Neural cell (in vitro differentiated cells): ENCODE measurements around the gene THBD. TPM values are rescaled to one million over a fixed set of nuclear protein-coding genes. Genes with fewer than 3 reads are reported as not detected.

Experiments used
- H2AFZ ChIP-seq: fragments of 200-600, 300-800 bp; sonication (generic), shearing (Covaris generic); 2 replicates; pipeline ENCODE4 v1.6.0; 2014; ENCODE audit warnings: low read depth, mild to moderate bottlenecking, antibody characterized with exemption, low read length, moderate library complexity
- H3F3A ChIP-seq: fragments of 200-600 bp; shearing (Covaris generic); 2 replicates; pipeline ENCODE4 v1.6.1; 2016; ENCODE audit warnings: mild to moderate bottlenecking, moderate library complexity, mixed read lengths, antibody characterized with exemption, low read length; ENCODE audit not compliant: insufficient read depth, poor library complexity, severe bottlenecking
- H3K27ac ChIP-seq: fragments of 200-600, 300-800 bp; sonication (generic), shearing (Covaris generic); 2 replicates; pipeline ENCODE4 v1.5.1; 2014; ENCODE audit warnings: mild to moderate bottlenecking, low read length, moderate library complexity
- H3K27me3 ChIP-seq: fragments of 300-800, 200-600 bp; sonication (generic), shearing (Covaris generic); 2 replicates; pipeline ENCODE4 v1.6.0; 2014; ENCODE audit warnings: mild to moderate bottlenecking, low read depth, low read length, moderate library complexity; ENCODE audit not compliant: insufficient read depth
- H3K36me3 ChIP-seq: fragments of 300-800, 200-600 bp; sonication (generic), shearing (Covaris generic); 2 replicates; pipeline ENCODE4 v1.5.1; 2014; ENCODE audit warnings: mild to moderate bottlenecking, antibody characterized with exemption, low read length, moderate library complexity; ENCODE audit not compliant: insufficient read depth
- H3K4me2 ChIP-seq: fragments of 300-800, 200-600 bp; sonication (generic), shearing (Covaris generic); 2 replicates; pipeline ENCODE4 v1.6.0; 2014; ENCODE audit warnings: mild to moderate bottlenecking, low read length
- H3K4me3 ChIP-seq: fragments of 300-800, 200-600 bp; sonication (generic), shearing (Covaris generic); 2 replicates; pipeline ENCODE4 v1.5.1; 2014; ENCODE audit warnings: mild to moderate bottlenecking, low read length, moderate library complexity
- H3K79me2 ChIP-seq: fragments of 200-600 bp; shearing (Covaris generic); replicated peaks from 2 replicates; pipeline ENCODE4 v1.6.0; 2014; ENCODE audit warnings: mild to moderate bottlenecking, low read length, moderate library complexity; ENCODE audit not compliant: insufficient read depth
- H3K9ac ChIP-seq: fragments of 300-800, 200-600 bp; sonication (generic), shearing (Covaris generic); 2 replicates; pipeline ENCODE4 v1.6.1; 2016; ENCODE audit warnings: mild to moderate bottlenecking, low read length, mixed read lengths
- H3K9me2 ChIP-seq: fragments of 200-600 bp; shearing (Covaris generic); 2 replicates; pipeline ENCODE4 v1.6.1; 2016; ENCODE audit warnings: mild to moderate bottlenecking, low read length, mixed read lengths; ENCODE audit not compliant: insufficient read depth
- H3K9me3 ChIP-seq: fragments of 200-600, 300-800 bp; sonication (generic), shearing (Covaris generic); 2 replicates; pipeline ENCODE4 v1.6.1; 2016; ENCODE audit warnings: mild to moderate bottlenecking, mixed run types, low read length, moderate library complexity, mixed read lengths
- H4K20me1 ChIP-seq: fragments of 200-600 bp; shearing (Covaris generic); 2 replicates; pipeline ENCODE4 v1.6.1; 2016; ENCODE audit warnings: mild to moderate bottlenecking, mixed run types; ENCODE audit not compliant: insufficient read depth
- EP300 ChIP-seq: fragments of 450-650 bp; conservative IDR thresholded peaks from 2 replicates; pipeline ENCODE4 v1.6.1; 2014; ENCODE audit warnings: antibody characterized with exemption, mild to moderate bottlenecking, moderate library complexity; ENCODE audit not compliant: poor library complexity, severe bottlenecking
- EZH2 ChIP-seq: fragments of 200-600, 300-800 bp; shearing (Covaris generic), sonication (generic); IDR thresholded peaks from 2 replicates; pipeline ENCODE4 v1.6.1; 2014; ENCODE audit warnings: antibody characterized with exemption, low read length, borderline replicate concordance, mild to moderate bottlenecking; ENCODE audit not compliant: insufficient read depth, poor library complexity, severe bottlenecking
- MXI1 ChIP-seq: fragments of 450-650 bp; conservative IDR thresholded peaks from 2 replicates; pipeline ENCODE4 v1.6.1; 2014; ENCODE audit warnings: antibody characterized with exemption, mild to moderate bottlenecking; ENCODE audit not compliant: poor library complexity, severe bottlenecking
- POLR2AphosphoS5 ChIP-seq: IDR thresholded peaks from 2 replicates; pipeline ENCODE4 v1.6.1; 2012
- RAD21 ChIP-seq: fragments of 450-650 bp; conservative IDR thresholded peaks from 2 replicates; pipeline ENCODE4 v1.6.1; 2014; ENCODE audit warnings: antibody characterized with exemption, mild to moderate bottlenecking, moderate library complexity
- SMC3 ChIP-seq: fragments of 450-650 bp; conservative IDR thresholded peaks from 2 replicates; pipeline ENCODE4 v1.6.1; 2014; ENCODE audit warnings: antibody characterized with exemption, mild to moderate bottlenecking, moderate library complexity; ENCODE audit not compliant: poor library complexity
- TAF1 ChIP-seq: IDR thresholded peaks from 2 replicates; pipeline ENCODE4 v1.6.1; 2012; ENCODE audit warnings: low read depth
- polyA plus RNA-seq: library from polyadenylated mRNA; depleted of rRNA; stranded (reverse); fragments of >200 nt; gene quantifications from 2 replicates; pipeline ENCODE4 v1.2.3, GENCODE V29; 2014
- TF ChIP-seq, protein P1 (sequence below): fragments of 450-650 bp; IDR thresholded peaks from 2 replicates; pipeline ENCODE4 v1.5.1; 2014; ENCODE audit warnings: antibody characterized with exemption, mild to moderate bottlenecking, moderate library complexity; ENCODE audit not compliant: poor library complexity, severe bottlenecking
- TF ChIP-seq, protein P2 (sequence below): IDR thresholded peaks from 2 replicates; pipeline ENCODE4 v1.6.1; 2012; ENCODE audit warnings: borderline replicate concordance

The THBD gene
- polyA plus RNA-seq, 1 donor from 2014 or later = not detected

DNA sequence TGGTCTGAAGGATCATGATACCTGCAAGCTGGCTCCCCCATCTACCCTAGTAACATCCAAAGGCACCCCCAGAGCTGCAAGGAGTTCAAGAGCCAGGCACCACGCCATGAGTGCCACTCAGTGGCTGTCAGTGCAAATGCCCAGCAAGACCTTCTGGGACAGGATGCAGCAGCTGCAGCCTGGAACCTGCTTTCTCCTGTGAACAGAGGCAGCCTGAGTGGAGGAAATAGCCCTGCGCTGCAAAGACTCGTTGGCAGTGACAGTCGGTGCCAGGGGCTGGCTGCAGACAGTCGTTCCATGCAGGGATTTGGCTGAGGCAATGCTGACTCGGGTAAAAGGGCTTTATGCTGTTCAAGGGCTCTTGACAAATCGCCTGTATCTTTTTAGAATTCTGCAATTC, 30.1 kb downstream of the THBD start:
- Histone ChIP-seq H4K20me1 (no peaks in the 10 kb centered on the region), H3K27me3 (no peaks in the 10 kb centered on the region), H3K9ac (no peak overlapping the region), H3K9me2 (no peaks in the 10 kb centered on the region), H2AFZ (no peak overlapping the region), H3K27ac (no peak overlapping the region), H3K4me2 (no peak overlapping the region), H3K79me2 (no peaks in the 10 kb centered on the region), H3K4me3 (no peak overlapping the region), H3F3A (no peaks in the 10 kb centered on the region), H3K9me3 (no peaks in the 10 kb centered on the region), H3K36me3 (no peaks in the 10 kb centered on the region)
- TF ChIP-seq POLR2AphosphoS5 = no peak
- no peak for TF ChIP-seq RAD21
- no peak for TF ChIP-seq TAF1
- TF ChIP-seq, protein P1, sequence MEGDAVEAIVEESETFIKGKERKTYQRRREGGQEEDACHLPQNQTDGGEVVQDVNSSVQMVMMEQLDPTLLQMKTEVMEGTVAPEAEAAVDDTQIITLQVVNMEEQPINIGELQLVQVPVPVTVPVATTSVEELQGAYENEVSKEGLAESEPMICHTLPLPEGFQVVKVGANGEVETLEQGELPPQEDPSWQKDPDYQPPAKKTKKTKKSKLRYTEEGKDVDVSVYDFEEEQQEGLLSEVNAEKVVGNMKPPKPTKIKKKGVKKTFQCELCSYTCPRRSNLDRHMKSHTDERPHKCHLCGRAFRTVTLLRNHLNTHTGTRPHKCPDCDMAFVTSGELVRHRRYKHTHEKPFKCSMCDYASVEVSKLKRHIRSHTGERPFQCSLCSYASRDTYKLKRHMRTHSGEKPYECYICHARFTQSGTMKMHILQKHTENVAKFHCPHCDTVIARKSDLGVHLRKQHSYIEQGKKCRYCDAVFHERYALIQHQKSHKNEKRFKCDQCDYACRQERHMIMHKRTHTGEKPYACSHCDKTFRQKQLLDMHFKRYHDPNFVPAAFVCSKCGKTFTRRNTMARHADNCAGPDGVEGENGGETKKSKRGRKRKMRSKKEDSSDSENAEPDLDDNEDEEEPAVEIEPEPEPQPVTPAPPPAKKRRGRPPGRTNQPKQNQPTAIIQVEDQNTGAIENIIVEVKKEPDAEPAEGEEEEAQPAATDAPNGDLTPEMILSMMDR = no peak
- TF ChIP-seq SMC3 = no peak

DNA sequence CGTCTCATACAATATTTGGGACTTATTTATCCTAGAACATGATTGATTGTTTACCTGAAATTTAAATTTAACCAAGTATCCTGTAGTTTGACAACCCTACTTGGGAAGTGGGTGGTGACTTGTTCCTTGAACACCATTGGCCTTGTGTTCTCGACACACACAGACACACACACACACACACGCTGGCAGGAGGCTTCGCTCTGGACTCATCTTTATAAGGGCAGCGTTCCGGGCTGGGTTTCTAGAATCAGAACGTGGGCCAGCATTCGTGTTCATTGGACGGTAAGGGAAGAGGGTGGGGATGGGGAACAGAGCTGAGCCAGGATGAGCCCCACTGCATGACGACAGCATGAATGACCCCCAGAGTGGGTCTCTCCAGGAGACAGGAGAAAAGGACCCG, 30.5 kb downstream of the THBD start:
- no peak for TF ChIP-seq EP300
- no peak for TF ChIP-seq SMC3
- TF ChIP-seq, protein P2, sequence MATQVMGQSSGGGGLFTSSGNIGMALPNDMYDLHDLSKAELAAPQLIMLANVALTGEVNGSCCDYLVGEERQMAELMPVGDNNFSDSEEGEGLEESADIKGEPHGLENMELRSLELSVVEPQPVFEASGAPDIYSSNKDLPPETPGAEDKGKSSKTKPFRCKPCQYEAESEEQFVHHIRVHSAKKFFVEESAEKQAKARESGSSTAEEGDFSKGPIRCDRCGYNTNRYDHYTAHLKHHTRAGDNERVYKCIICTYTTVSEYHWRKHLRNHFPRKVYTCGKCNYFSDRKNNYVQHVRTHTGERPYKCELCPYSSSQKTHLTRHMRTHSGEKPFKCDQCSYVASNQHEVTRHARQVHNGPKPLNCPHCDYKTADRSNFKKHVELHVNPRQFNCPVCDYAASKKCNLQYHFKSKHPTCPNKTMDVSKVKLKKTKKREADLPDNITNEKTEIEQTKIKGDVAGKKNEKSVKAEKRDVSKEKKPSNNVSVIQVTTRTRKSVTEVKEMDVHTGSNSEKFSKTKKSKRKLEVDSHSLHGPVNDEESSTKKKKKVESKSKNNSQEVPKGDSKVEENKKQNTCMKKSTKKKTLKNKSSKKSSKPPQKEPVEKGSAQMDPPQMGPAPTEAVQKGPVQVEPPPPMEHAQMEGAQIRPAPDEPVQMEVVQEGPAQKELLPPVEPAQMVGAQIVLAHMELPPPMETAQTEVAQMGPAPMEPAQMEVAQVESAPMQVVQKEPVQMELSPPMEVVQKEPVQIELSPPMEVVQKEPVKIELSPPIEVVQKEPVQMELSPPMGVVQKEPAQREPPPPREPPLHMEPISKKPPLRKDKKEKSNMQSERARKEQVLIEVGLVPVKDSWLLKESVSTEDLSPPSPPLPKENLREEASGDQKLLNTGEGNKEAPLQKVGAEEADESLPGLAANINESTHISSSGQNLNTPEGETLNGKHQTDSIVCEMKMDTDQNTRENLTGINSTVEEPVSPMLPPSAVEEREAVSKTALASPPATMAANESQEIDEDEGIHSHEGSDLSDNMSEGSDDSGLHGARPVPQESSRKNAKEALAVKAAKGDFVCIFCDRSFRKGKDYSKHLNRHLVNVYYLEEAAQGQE = no peak
- TF ChIP-seq EZH2 = no peak
- TF ChIP-seq POLR2AphosphoS5 = no peak
- no peak for TF ChIP-seq TAF1
- TF ChIP-seq, protein P1 = no peak
- TF ChIP-seq MXI1 = no peak
- TF ChIP-seq RAD21 = no peak
- H3K9ac ChIP-seq = no peak overlapping the region

More for the DNA sequence above, 30.5 kb downstream of the THBD start:
- H3K36me3 ChIP-seq = no peaks in the 10 kb centered on the region
- H3K4me3 ChIP-seq = no peak overlapping the region
- no peak overlapping the region for H2AFZ ChIP-seq
- H3K4me2 ChIP-seq = no peak overlapping the region
- no peaks in the 10 kb centered on the region for H3K27me3 ChIP-seq
- H3K9me2 ChIP-seq = no peaks in the 10 kb centered on the region
- H3K27ac ChIP-seq = no peak overlapping the region
- no peaks in the 10 kb centered on the region for H3K79me2 ChIP-seq
- no peaks in the 10 kb centered on the region for H3F3A ChIP-seq
- H4K20me1 ChIP-seq = no peaks in the 10 kb centered on the region
- no peaks in the 10 kb centered on the region for H3K9me3 ChIP-seq
